ENCODE measurements around the gene GALNT2.

Gene GALNT2

DNA sequence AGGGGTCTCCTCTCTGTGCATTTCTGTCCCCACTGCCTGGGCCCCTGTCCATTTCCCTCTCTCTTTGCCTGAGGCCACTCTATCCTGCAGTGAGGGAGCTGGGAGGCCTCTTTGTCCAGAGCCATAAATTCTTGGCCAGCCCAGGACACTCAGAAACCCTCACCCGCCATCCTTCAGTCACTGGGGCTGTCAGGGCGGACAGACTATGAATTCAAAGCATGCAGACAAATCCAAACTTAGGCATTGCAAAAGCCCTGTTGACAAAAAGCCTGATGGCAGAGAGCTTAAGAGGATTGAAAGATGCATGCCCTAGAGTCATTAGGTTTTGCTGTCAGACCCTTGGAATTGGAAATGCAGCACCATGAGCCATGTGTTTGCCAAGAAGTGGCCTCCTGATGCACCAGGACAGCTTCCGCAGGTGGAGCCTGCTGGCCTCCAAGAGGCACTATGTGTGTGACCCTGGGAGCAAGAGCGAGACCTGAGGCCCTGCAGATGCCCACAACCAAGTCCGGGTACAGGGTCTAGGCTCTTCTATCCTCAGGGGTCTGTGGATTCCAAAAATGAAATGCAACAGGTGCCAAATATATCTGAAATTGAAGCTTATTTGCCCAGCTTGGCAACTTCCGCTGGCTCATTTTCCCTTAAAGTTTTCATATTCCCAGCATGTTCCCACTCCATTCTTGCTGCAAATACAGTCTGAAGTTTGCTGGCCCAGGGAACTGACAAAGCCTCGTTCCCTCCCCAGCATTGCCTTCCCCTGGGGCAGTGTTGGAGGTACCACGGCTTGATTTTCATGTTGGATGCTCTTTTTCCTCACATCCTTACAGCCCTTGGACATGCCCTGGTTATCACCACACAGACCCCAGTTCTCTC is 181.2 kb downstream of the GALNT2 start:
- no peak for FAIRE-seq
- no peak for DNase-seq (ENCODE audit: insufficient read length, low spot score)
- TF ChIP-seq POLR2A (IDR thresholded peaks at IDR 0.05; ENCODE audit: low read depth, low read length): no peak

DNA sequence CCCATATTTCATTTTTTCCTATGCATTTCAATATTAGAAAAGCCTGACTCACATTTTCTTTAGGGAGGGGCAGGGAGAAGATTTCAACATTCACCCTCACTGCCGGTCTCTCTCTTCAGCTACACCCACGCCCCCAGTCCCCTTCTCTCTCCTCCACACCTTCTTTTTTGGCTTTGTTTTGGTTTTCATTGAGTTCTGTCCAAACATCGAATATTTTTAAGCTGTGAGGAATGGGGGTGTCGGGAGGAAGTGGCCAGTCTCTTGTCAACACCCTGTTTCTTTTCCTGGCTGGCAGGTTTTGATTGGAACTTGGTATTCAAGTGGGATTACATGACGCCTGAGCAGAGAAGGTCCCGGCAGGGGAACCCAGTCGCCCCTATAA is 181.8 kb downstream of the GALNT2 start:
- FAIRE-seq: no peak
- no peak for TF ChIP-seq POLR2A (IDR thresholded peaks at IDR 0.05; ENCODE audit: low read depth, low read length)
- DNase-seq (ENCODE audit: insufficient read length, low spot score): no peak

DNA sequence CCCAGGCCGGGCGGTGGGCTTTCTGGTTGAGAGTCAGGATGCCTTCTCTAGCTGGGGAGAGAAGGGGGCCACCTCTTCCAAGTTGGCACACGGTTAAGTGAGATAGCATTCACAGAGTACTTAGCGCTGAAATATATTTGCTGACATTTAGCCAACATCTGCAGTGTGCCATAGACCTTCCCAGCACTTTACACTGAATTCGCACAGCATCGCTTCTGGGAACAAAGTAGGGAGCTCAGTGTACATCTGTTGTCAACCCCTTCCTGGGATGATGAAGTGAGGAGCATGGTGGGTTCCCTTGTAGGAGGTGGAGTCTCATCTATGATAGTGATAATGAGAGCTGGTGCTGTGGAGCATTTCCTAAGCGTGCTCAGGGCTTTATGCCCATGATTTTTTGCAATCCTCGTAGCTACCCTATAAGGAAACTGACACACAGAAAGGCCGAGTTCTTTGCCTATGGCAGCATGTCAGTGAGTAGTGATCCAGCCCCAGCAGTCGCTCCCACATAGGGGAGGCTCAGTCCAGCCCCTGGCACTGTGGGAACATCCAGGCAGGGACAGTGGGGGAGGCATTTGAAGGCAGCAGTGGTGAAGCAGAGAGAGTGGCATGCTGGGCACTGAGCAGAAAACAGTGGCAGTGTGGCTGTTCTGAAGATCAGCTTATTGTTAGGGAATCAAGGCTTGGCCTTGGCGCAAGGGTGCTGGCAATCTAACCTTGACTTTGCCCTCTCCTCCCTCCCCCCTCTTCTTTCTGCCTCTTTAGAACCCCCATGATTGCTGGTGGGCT is 182.8 kb downstream of the GALNT2 start:
- DNase-seq (ENCODE audit: insufficient read length, low spot score): no peak
- no peak for TF ChIP-seq POLR2A (IDR thresholded peaks at IDR 0.05; ENCODE audit: low read depth, low read length)
- FAIRE-seq: no peak

DNA sequence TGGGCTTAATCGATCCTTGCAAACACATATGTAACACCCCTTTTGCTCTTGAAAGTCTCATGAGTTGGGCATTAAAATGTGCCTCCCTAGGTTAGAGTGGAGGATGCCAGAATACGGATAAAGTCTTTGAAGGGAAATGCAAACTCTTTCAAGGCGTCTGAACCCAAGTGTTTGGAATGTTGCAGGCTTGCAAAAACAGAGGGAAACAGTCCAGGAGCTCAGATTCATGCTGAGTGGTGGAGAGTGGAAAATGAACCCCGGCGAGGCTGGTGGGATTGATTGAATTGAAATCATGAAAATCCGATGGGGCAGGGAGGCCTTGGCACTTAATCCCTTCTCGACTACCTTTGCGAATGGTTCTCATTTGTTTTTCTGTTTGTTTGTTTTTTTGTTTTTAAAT is 183.6 kb downstream of the GALNT2 start:
- DNase-seq (ENCODE audit: insufficient read length, low spot score) (no peak), FAIRE-seq (no peak)
- TF ChIP-seq POLR2A (IDR thresholded peaks at IDR 0.05; ENCODE audit: low read depth, low read length): no peak

DNA sequence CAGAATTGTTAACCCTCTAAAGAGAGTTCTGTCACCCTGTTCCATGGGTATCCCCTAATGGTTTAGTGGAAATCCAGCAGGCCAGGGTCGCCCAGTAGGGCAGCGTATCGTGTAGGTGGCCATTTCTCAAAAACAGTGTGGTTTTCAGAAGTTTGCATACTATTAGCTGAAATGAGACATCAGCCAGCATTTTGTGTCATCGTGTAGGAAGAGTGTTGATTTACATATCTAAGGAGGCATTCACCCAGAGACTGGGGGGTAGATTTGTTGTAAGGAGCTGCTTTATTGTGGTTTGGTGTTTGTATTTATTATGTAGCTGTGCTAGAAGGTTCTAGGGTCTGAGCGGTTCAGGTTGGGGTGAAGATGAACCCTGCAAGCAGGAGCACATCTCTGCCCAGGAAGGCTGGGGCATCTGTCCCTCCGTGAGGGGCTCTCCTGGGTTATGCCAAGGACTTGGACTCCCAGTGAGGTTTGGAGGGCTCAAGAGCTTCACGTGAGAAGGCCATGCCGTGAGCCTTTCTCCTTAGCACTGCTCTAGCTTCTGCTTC is 184.7 kb downstream of the GALNT2 start:
- no peak for TF ChIP-seq POLR2A (IDR thresholded peaks at IDR 0.05; ENCODE audit: low read depth, low read length)
- DNase-seq (ENCODE audit: insufficient read length, low spot score): no peak
- no peak for FAIRE-seq

DNA sequence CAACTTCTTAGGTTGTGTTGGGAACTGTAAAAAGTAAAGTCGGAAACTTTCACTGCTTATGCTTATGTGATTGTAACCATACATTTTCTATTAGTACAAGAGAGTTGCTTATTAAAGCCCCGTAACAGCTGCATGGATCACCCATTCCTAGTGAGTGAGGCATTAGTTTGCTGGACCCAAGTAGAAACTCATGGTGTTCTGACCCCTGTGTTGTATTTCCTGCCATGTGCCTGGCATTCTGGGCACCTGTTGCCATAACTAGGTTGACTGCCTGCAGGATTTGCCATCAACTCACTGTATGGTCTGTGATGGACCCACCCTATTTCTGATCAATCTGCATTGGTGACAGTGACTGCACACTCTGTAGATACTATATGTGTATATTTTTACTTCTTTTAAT is 186.1 kb downstream of the GALNT2 start:
- no peak for FAIRE-seq

DNA sequence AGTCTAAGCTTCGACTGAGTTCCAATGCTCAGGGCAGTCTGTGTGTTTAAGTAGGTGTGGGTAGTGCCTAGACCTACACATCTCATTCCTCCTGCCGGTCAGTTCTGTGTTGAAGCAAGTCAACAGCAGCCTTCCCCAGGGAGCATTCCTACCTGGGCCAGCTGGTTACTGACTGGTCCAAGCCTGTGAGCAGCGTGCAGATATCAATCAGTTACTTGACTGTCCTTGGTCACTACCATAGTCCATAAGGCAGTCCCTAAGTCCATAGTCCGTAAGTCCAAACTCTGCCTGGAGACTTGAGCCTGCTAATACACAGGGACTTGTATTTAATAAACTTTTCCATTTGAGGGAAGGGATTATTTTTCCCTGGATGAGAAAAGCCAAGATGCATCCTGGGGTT is 187.2 kb downstream of the GALNT2 start:
- FAIRE-seq (no peak), DNase-seq (ENCODE audit: insufficient read length, low spot score) (no peak)
- no peak for TF ChIP-seq POLR2A (IDR thresholded peaks at IDR 0.05; ENCODE audit: low read depth, low read length)

More for the DNA sequence above, 186.1 kb downstream of the GALNT2 start:
- DNase-seq (ENCODE audit: insufficient read length, low spot score): no peak
- no peak for TF ChIP-seq POLR2A (IDR thresholded peaks at IDR 0.05; ENCODE audit: low read depth, low read length)

DNA sequence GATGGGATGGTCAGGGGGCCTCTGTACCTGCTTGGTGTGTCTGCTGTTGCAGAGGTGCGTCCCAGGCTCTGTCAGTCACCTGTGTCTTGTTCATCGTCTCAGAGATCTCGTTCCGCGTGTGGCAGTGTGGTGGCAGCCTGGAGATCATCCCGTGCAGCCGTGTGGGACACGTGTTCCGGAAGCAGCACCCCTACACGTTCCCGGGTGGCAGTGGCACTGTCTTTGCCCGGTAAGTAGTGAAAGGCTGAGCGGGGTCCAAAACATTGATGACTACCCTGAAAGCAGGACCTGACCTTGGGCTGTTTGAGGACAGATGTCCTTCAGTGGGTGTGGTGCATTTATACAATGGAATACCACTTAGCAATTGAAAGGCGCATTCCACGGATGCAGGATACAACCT is 188.1 kb downstream of the GALNT2 start:
- no peak for TF ChIP-seq POLR2A (IDR thresholded peaks at IDR 0.05; ENCODE audit: low read depth, low read length)
- FAIRE-seq: no peak
- no peak for DNase-seq (ENCODE audit: insufficient read length, low spot score)

DNA sequence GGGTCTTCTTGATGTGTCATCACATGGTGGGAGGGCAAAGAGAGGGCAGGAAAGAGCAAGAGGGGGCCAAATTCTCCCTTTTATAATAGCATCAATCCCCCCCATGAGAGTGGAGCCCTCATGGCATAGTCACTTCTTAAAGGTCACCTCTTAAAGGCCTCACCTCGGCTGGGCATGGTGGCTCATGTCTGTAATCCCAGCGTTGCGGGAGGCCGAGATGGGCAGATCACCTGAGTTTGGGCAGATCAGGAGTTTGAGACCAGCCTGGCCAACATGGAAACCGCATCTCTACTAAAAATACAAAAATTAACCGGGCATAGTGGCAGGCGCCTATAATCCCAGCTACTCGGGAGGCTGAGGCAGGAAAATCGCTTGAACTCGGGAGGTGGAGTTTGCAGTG is 189.0 kb downstream of the GALNT2 start:
- FAIRE-seq: no peak
- no peak for DNase-seq (ENCODE audit: insufficient read length, low spot score)

DNA sequence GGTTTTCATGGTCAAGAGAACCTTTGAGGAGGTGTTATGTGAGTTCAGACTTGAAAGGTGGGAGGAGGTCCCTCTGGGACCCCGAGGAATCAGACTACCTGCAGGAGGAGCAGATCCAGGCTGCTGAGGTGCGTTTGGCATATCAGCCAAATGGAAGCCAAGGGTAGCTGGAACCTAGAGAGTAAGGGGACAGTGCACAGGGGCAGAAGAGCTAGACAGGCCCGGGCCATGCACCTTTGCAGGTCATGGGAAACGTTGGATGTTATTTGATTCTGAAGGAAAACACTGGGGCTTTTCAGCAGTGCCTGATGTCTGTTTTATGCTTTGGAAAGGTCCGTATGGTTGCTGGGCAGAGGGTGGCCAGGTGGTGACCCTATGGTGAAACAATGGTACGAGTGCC is 189.9 kb downstream of the GALNT2 start:
- DNase-seq (ENCODE audit: insufficient read length, low spot score) (no peak), FAIRE-seq (no peak)
- no peak for TF ChIP-seq POLR2A (IDR thresholded peaks at IDR 0.05; ENCODE audit: low read depth, low read length)

More for the DNA sequence above, 189.0 kb downstream of the GALNT2 start:
- no peak for TF ChIP-seq POLR2A (IDR thresholded peaks at IDR 0.05; ENCODE audit: low read depth, low read length)

DNA sequence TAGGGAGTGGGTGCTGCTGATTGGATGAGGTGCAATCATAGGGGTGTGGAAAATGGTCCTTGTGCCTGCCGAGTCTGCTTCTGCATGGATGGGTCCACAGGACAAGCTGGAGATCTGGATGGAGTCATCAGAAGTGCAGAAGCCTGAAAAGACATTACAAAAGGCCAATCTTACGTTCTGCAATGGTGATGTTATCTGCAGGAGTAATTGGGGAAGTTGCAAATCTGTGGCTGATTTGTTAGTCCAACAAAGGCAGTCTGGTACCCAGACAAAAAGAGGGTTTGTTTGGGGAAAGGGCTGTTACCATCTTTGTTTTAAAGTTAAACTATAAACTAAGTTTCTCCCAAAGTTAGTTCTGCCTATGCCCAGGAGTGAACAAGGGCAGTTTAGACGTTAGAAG is 192.6 kb downstream of the GALNT2 start:
- FAIRE-seq: no peak
- DNase-seq (ENCODE audit: insufficient read length, low spot score): no peak
- TF ChIP-seq POLR2A (IDR thresholded peaks at IDR 0.05; ENCODE audit: low read depth, low read length): no peak

DNA sequence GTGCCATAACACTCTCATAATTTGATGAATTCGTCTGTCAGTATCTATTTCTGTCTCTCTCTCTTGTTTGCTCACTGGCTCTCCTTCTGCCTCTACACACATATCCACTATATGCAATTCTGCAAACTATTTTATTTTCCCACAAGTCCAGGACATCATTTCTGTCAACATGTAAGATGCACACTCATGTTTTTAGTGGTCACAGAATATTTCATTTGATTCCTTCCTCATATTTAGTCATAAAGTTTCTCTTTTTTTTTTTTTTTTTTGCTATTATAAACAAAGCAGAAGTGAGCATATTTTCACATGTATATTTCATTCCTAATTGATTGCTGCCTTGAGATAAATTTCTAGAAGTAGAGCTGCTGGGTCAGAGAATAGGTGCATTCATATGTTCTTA is 193.8 kb downstream of the GALNT2 start:
- FAIRE-seq (no peak), DNase-seq (ENCODE audit: insufficient read length, low spot score) (no peak)
- no peak for TF ChIP-seq POLR2A (IDR thresholded peaks at IDR 0.05; ENCODE audit: low read depth, low read length)

DNA sequence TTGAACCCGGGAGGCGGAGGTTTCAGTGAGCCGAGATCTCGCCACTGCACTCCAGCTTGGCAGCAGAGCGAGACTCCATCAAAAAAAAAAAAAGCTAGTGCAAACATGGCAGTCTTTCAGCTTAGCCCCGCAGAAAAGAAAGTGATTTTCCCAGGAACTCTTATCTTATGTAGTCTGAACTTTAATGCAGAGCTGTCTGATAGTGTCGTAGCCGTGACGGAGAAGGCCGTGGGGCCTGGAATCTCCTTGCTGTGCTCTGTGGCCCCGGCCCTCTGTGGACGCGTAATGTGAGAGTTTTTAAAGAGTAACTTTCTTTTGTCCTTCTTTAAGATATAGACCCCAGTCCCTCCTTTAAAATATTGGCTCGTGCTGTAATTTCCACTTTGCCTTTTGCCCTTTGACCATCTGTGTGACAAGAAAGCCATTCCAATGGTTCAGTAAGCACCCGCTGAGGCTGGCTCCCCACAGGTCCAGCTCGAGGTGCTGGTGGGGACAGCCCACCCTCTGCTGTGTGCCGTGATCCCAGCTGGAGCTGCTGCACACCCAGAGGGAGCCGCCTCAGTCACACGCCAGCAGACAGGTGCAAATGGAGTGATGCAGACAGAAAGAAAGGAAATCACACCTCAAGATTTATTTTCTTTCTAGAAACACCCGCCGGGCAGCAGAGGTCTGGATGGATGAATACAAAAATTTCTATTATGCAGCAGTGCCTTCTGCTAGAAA is 195.1 kb downstream of the GALNT2 start:
- FAIRE-seq: no peak
- no peak for TF ChIP-seq POLR2A (IDR thresholded peaks at IDR 0.05; ENCODE audit: low read depth, low read length)
- no peak for DNase-seq (ENCODE audit: insufficient read length, low spot score)
